ENCODE measurements around the gene MALL. TPM values are rescaled to one million over a fixed set of nuclear protein-coding genes. Genes with fewer than 3 reads are reported as not detected.

MALL gene
- total RNA-seq, 2 donors from 2014 or later = 18.5 to 40.1 TPM

DNA sequence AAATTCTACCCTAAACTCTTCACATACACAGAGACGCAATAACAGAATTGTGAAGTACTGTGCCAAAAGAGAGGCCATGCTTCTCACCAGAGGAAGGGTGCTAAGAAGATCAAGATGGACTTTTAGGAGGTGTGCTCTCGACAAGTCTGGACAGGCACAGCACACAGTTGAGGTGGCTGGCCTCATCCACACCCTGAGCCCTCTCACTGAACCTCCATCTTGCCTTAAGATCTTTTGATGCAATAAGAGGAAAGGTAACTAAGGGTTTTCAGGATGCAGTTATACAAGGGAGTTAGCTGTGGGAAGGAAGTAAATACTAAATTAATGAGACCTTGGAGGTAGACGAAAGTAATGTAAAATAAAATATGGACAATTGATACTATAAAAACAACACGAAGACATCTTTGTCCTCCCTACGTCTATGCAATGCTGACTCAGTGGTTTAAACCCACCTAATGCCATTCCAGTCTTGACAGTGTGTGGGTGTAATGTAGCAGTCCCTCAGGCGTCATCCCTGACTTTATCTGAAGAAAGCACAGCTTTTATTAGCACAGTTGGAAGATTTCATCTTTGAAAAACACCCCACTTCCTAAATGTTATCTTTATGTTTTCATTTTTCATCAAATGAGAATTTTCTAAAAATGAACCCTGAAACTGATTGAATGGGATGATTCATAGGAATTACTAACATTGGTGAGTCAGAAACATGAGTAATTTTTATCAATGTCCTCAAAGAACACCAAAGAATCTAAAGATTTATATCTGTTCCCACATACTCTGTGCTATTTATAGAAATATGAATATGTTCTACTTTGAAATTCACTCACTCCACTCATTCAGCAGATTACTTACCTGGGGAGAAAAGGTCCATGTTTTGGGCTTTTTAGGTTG is 34.0 kb upstream of the MALL start:
- Histone ChIP-seq H3K36me3 (no peaks in the 10 kb centered on the region), H3K27me3 (replicated peaks; ENCODE audit: insufficient read depth) (no peaks in the 10 kb centered on the region), H3K4me1 (replicated peaks) (no peaks in the 10 kb centered on the region), H3K27ac (no peak overlapping the region), H3K4me3 (no peak overlapping the region), H3K9me3 (no peaks in the 10 kb centered on the region)
- DNase-seq (ENCODE audit: low spot score) = no peak
- no peak for TF ChIP-seq POLR2A (IDR thresholded peaks at IDR 0.05)
- no peak for TF ChIP-seq CTCF (IDR thresholded peaks at IDR 0.05)
- no peak for TF ChIP-seq POLR2AphosphoS5 (IDR thresholded peaks at IDR 0.05)
- WGBS = 56% methylated on average over 6 of the region's 6 CpGs
- intact Hi-C loops (cut with DNase I) = no loop called here

GRCh38 chr2:110146945-110147332 is 31.3 kb upstream of the MALL start:
- TF ChIP-seq POLR2A (IDR thresholded peaks at IDR 0.05) = no peak
- TF ChIP-seq CTCF (IDR thresholded peaks at IDR 0.05) = no peak
- no peak for TF ChIP-seq POLR2AphosphoS5 (IDR thresholded peaks at IDR 0.05)
- no peaks in the 10 kb centered on the region for H3K9me3 ChIP-seq
- intact Hi-C loops (cut with DNase I) = no loop called here
- 96% methylated on average over 2 of the region's 2 CpGs for WGBS
- no peaks in the 10 kb centered on the region for H3K4me1 ChIP-seq (replicated peaks)
- no peak overlapping the region for H3K27ac ChIP-seq
- no peak overlapping the region for H3K4me3 ChIP-seq
- no peak for DNase-seq (ENCODE audit: low spot score)
- H3K36me3 ChIP-seq = no peaks in the 10 kb centered on the region
- no peaks in the 10 kb centered on the region for H3K27me3 ChIP-seq (replicated peaks; ENCODE audit: insufficient read depth)

- WGBS = 76% methylated on average over 2 of the region's 2 CpGs
- Histone ChIP-seq H3K27me3 (replicated peaks; ENCODE audit: insufficient read depth) (no peaks in the 10 kb centered on the region), H3K36me3 (no peaks in the 10 kb centered on the region), H3K4me3 (no peak overlapping the region), H3K4me1 (replicated peaks) (no peaks in the 10 kb centered on the region), H3K27ac (no peak overlapping the region), H3K9me3 (no peaks in the 10 kb centered on the region)
- DNase-seq (ENCODE audit: low spot score) = no peak
- no peak for TF ChIP-seq CTCF (IDR thresholded peaks at IDR 0.05)
- TF ChIP-seq POLR2A (IDR thresholded peaks at IDR 0.05) = no peak
- TF ChIP-seq POLR2AphosphoS5 (IDR thresholded peaks at IDR 0.05) = no peak
- intact Hi-C loops (cut with DNase I) = no loop called here
These were observed 30.7 kb upstream of the MALL start for GRCh38 chr2:110146183-110146944.

GRCh38 chr2:110143982-110144381 is 28.4 kb upstream of the MALL start:
- H3K27ac ChIP-seq = no peak overlapping the region
- intact Hi-C loops (cut with DNase I) = no loop called here
- H3K27me3 ChIP-seq (replicated peaks; ENCODE audit: insufficient read depth) = no peaks in the 10 kb centered on the region
- H3K4me1 ChIP-seq (replicated peaks) = no peaks in the 10 kb centered on the region
- H3K36me3 ChIP-seq = no peaks in the 10 kb centered on the region
- no peak overlapping the region for H3K4me3 ChIP-seq
- DNase-seq (ENCODE audit: low spot score) = no peak
- H3K9me3 ChIP-seq = no peaks in the 10 kb centered on the region
- no peak for TF ChIP-seq POLR2A (IDR thresholded peaks at IDR 0.05)
- no peak for TF ChIP-seq POLR2AphosphoS5 (IDR thresholded peaks at IDR 0.05)
- TF ChIP-seq CTCF (IDR thresholded peaks at IDR 0.05) = no peak

All from prostate gland (tissue), 2 donors.